ENCODE results near the gene ZNF710.

DNA sequence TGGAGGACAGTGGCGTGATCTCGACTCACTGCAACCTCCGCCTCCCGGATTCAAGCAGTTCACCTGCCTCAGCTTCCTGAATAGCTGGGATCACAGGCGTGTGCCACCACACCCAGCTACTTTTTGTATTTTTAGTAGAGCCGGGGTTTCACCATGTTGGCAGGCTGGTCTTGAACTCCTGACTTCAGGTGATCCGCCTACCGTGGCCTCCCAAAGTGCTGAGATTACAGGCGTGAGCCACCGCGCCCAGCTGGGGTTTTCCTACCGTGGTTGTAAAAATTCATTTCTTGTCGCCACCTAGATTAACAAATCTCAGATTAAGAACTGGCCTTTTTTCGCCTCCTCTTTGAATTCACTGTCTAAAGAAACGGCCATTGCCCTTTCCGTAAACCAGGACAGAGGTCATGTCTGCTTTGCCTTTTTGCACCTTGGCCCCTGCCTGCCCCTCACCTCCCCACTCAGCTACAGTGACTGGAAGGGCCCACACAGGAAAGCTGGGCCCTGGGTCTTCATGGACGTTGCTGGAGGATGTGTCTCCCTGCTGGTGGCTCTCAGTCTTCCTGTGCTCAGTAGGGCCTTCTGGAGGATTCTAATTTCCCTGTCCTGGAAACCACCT lies 17.2 kb downstream of the ZNF710 start:
- no peak for TF ChIP-seq POLR2A (IDR thresholded peaks at IDR 0.05; ENCODE audit: low read depth, low read length)
- TF ChIP-seq MYC (IDR thresholded peaks at IDR 0.05; ENCODE audit: low read depth, low read length): no peak
- TF ChIP-seq EZH2 (IDR thresholded peaks at IDR 0.05; ENCODE audit: borderline replicate concordance, low read depth, low read length, severe bottlenecking): no peak
- no peak for TF ChIP-seq GATA2 (IDR thresholded peaks at IDR 0.05; ENCODE audit: insufficient read depth, insufficient read length, low read depth, low read length)
- TF ChIP-seq CTCF (IDR thresholded peaks at IDR 0.05; ENCODE audit: extremely low read depth in 1 of 2, insufficient read depth in 1 of 2, low read depth in 1 of 2, low read length in 2 of 2): no peak
- TF ChIP-seq, protein P1, sequence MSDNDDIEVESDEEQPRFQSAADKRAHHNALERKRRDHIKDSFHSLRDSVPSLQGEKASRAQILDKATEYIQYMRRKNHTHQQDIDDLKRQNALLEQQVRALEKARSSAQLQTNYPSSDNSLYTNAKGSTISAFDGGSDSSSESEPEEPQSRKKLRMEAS (IDR thresholded peaks at IDR 0.05; ENCODE audit: insufficient read depth, insufficient read length): no peak
- no peak for TF ChIP-seq POLR2AphosphoS5 (IDR thresholded peaks at IDR 0.05; ENCODE audit: insufficient read depth, low read depth, low read length)
- TF ChIP-seq FOS (IDR thresholded peaks at IDR 0.05; ENCODE audit: borderline replicate concordance, insufficient read depth, low read length): no peak
